Kidney (tissue), 14 donors: ENCODE data around the gene CEP43. TPM values are rescaled to one million over a fixed set of nuclear protein-coding genes. Genes with fewer than 3 reads are reported as not detected.

ENCODE experiments used
- DNase-seq, 5 donors: peaks; one replicate each; pipeline ENCODE4 v3.0.0-alpha.2; 2013 to 2020
- FAIRE-seq: peaks from 2 replicates; lab custom pipeline; 2012; peaks lifted over from hg19 to GRCh38; lab: Jason Lieb, UNC
- H3K27ac ChIP-seq, 2 donors: one replicate each; pipeline ENCODE4 v1.7.0; 2013; ENCODE audit warnings: low read depth in 2 of 2, low read length in 2 of 2, inconsistent platforms in 1 of 2
- H3K27me3 ChIP-seq: one replicate; pipeline ENCODE4 v1.7.1; 2013; ENCODE audit warnings: low read length, inconsistent platforms; ENCODE audit not compliant: control insufficient read depth, insufficient read depth
- H3K36me3 ChIP-seq, 3 donors: one replicate each; pipeline versions ENCODE4 v1.7.0 to v1.7.1; 2013; ENCODE audit warnings: low read length in 3 of 3, control low read depth in 1 of 3, inconsistent platforms in 1 of 3; ENCODE audit not compliant: insufficient read depth in 3 of 3, control insufficient read depth in 2 of 3
- H3K4me1 ChIP-seq, 3 donors: one replicate each; pipeline versions ENCODE4 v1.7.0 to v1.7.1; 2013; ENCODE audit warnings: low read length in 3 of 3, inconsistent platforms in 1 of 3, low read depth in 1 of 3; ENCODE audit not compliant: control insufficient read depth in 2 of 3, insufficient read depth in 2 of 3
- H3K4me3 ChIP-seq, 3 donors: one replicate each; pipeline versions ENCODE4 v1.7.0 to v1.8.1; 2013; ENCODE audit warnings: low read length in 3 of 3, control low read depth in 1 of 3, inconsistent platforms in 1 of 3
- H3K9ac ChIP-seq, 3 donors: one replicate each; pipeline versions ENCODE4 v1.7.0 to v1.7.1; 2013; ENCODE audit warnings: low read length in 3 of 3, control low read depth in 1 of 3, inconsistent platforms in 1 of 3
- H3K9me3 ChIP-seq, 3 donors: one replicate each; pipeline versions ENCODE4 v1.7.0 to v1.7.1; 2013; ENCODE audit warnings: low read length in 3 of 3, control low read depth in 1 of 3, inconsistent platforms in 1 of 3; ENCODE audit not compliant: control insufficient read depth in 2 of 3, insufficient read depth in 1 of 3
- intact Hi-C: fragments of 100-400 bp; cut with DNase I; formaldehyde crosslinking; loops from one replicate; pipeline ENCODE4 v1.11.1; 2022
- polyA plus RNA-seq: library from polyadenylated mRNA; stranded (reverse); fragments of 350-450 nt; fragmentation: Illumina TruSeq; extraction: RNeasy Lipid Tissue Mini Kit (QIAGEN cat#74804); gene quantifications from one replicate; pipeline ENCODE4 v1.2.3, GENCODE V29; 2014; ENCODE audit warnings: low read depth, low replicate concordance; ENCODE audit not compliant: insufficient read depth
- total RNA-seq: library from RNA; stranded (reverse); fragmentation: NEBNext Ultra II Directional; extraction: Animal tissue kit (Norgen Biotek cat#: 25700); gene quantifications from one replicate; pipeline ENCODE4 v1.2.1, GENCODE V29; 2021
- TF ChIP-seq, protein P1 (sequence below): IDR thresholded peaks from 3 replicates; pipeline ENCODE4 v1.5.1; 2012; ENCODE audit warnings: mild to moderate bottlenecking, moderate library complexity, borderline replicate concordance; ENCODE audit not compliant: insufficient read depth; ENCODE audit errors: extremely low read depth
- donor health status: control.
- donor health status: control.
- donor health status: control.
- donor health status: control.
- donor health status: control.
- donor health status: DM: yes; HTN: yes; CAD: no.
- donor health status: Normal renal cell carcinoma (clear cell type).

CEP43 gene
- total and polyA plus RNA-seq, 2 donors from 2014 or later, result 17.8 to 17.9 TPM

DNA sequence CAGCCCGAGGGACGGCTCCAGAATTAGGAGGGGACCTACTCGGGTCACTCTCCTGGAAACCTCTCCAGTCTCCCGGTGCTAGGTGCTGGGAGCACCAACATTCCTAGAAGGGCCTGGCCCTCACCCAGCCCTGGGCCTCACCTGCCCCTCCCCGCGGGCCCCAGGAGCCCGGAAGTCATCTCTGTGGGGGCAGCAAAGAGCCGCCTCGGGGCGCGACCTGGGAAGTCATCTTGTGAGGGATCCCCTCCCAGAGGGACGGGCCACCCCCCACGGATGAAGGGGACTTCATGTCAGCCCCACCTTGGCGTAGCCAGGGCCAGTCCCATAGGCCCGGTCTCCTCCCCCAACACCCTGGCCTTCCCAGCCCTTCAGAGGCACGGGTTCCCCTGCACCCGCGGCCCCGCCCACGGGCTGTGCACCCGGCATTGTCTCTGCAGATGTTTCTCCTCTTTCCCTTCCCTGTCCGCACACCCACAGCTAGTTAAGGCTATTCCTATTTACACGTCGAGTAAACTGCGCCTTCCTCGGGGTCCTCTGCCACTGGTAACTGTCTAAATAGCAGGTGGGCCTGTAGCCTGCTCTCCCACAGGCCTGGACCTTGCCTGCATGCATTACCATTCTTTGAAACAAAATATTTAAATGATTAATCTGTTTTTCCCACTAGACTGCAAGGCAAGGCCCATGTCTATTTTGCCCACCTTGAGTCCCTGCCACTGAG lies 42.0 kb upstream of the CEP43 start:
- Histone ChIP-seq H3K4me3 (peak overlapping the region in 2 of 3 donors; percentile 53 to 75), H3K4me1 (peaks cover 0 to 7% (median 0%) of the 10 kb centered on the region in 3 donors), H3K9me3 (no peaks in the 10 kb centered on the region), H3K27ac (peak overlapping the region; percentile 86 to 90), H3K9ac (peak overlapping the region in 1 of 3 donors; percentile 75), H3K27me3 (no peaks in the 10 kb centered on the region), H3K36me3 (no peaks in the 10 kb centered on the region)
- DNase-seq (peak; percentile 37 to 90 (median 69)), FAIRE-seq (no peak)
- intact Hi-C loops, result no loop called here
- TF ChIP-seq, protein P1, sequence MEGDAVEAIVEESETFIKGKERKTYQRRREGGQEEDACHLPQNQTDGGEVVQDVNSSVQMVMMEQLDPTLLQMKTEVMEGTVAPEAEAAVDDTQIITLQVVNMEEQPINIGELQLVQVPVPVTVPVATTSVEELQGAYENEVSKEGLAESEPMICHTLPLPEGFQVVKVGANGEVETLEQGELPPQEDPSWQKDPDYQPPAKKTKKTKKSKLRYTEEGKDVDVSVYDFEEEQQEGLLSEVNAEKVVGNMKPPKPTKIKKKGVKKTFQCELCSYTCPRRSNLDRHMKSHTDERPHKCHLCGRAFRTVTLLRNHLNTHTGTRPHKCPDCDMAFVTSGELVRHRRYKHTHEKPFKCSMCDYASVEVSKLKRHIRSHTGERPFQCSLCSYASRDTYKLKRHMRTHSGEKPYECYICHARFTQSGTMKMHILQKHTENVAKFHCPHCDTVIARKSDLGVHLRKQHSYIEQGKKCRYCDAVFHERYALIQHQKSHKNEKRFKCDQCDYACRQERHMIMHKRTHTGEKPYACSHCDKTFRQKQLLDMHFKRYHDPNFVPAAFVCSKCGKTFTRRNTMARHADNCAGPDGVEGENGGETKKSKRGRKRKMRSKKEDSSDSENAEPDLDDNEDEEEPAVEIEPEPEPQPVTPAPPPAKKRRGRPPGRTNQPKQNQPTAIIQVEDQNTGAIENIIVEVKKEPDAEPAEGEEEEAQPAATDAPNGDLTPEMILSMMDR, result no peak

DNA sequence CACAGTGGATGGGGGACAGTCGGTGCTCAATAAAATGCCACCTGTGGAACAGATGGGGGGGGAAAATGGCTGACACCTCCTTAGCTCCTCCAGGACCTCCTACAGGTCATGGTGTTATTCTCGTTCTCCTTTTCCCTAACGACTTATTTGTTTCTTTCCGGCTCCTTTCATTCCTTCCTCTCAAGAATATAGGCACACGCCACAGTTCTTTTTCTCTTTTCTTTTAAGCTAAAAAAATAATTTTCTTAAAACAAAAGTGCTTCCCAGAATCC lies 41.5 kb upstream of the CEP43 start:
- H3K27ac ChIP-seq, result no peak overlapping the region
- FAIRE-seq (no peak), DNase-seq (no peak)
- TF ChIP-seq, protein P1, result no peak
- no peaks in the 10 kb centered on the region for H3K36me3 ChIP-seq
- H3K4me3 ChIP-seq, result no peak overlapping the region
- no peaks in the 10 kb centered on the region for H3K9me3 ChIP-seq
- intact Hi-C loops, result no loop called here
- no peak overlapping the region for H3K9ac ChIP-seq
- peaks cover 0 to 7% (median 0%) of the 10 kb centered on the region in 3 donors for H3K4me1 ChIP-seq
- no peaks in the 10 kb centered on the region for H3K27me3 ChIP-seq

DNA sequence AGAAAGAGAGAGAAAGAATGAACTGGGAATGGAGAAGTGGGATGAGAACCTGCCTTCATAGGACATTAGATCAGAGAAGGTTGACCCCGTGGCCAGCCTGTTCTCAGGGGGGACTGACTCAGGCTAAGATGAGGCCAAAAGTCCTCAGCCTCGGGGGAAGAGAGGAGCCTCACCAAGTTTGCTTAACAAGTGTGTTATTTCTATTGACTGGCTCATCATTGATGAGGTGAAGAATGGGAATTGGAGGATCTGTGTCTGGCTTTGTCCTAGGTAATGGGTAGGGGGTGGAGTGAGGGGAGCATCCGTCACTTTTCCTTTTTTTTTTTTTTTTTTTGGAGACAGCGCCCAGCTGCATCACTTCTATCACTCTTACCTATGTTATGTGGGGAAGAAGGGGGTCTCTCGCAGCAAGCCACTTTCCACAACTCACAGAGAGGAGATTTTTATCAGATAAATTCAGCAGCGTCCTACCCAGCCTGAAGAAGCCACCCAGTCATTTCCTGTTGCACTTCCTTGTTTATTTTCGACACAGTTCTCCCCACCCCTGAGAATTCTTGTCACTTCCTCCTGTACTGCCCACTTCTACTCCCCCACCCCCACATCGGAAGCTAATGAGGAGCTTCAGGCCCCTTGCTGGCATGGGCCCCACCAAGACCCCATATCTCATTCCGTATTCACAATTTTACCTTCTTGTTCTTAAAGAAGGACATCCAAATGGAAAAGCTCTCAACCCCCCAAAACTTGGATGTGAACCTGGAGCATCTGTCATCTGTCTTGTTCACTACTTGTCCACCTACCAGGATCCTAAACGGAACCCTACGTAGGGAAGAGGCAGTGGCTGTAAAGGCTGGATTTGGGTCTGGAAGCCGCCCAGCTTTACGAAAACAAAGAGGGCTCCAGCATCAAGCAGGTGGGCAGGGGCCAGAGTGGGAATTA lies 40.0 kb upstream of the CEP43 start:
- H3K27ac ChIP-seq, result peak overlapping the region; percentile 63 to 87

More for the DNA sequence above, 40.0 kb upstream of the CEP43 start:
- H3K27me3 ChIP-seq, result no peaks in the 10 kb centered on the region
- DNase-seq (peak in 1 of 5 donors; percentile 45), FAIRE-seq (no peak)
- no peak overlapping the region for H3K9ac ChIP-seq
- H3K4me3 ChIP-seq, result no peak overlapping the region
- intact Hi-C loops, result no loop called here
- no peaks in the 10 kb centered on the region for H3K36me3 ChIP-seq
- TF ChIP-seq, protein P1, result no peak
- no peaks in the 10 kb centered on the region for H3K9me3 ChIP-seq
- peaks cover 0 to 7% (median 0%) of the 10 kb centered on the region in 3 donors for H3K4me1 ChIP-seq
